NCI-H524 (cell line): ENCODE data around the gene HLCS.
A peak's percentile ranks its signal among the peaks of the same experiment; 100 is the strongest.

Experiments used
- DNase-seq, 2 experiments: peaks; one replicate each; lab custom pipeline; 2025; lab: John Stamatoyannopoulos, UW

The HLCS gene

DNA sequence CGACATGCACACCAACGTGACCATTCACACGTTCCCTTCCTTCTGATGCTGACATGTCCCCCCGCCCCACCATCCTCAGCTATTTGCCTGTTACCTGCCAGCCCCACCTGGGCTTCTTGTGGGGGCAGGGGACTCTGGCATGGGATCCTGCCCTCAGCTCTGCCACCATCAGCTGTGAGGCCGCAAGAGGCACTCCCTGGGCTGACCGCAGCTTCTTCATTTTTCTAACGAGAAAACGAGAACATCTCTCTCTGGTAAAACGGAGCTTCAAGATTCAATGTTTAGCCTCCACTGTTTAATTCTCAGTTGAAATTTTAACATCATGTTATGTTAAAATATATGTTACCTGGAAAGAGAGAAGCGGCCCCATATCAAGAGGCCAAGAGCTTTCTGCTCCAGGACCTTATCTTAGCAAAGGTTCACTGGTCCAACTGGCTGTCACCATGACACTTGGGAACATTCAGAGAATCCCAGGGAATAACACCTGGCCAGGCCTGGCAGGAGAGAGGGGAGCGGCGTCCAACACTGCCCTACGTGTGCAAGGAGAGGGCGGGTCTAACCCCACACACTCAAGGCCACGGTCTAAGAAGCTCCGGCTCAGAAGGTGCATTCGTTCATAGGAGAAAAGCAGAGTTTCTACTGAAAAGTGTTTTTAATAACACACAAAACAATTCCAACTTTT lies 51.3 kb downstream of the HLCS start:
- DNase-seq: no peak

DNA sequence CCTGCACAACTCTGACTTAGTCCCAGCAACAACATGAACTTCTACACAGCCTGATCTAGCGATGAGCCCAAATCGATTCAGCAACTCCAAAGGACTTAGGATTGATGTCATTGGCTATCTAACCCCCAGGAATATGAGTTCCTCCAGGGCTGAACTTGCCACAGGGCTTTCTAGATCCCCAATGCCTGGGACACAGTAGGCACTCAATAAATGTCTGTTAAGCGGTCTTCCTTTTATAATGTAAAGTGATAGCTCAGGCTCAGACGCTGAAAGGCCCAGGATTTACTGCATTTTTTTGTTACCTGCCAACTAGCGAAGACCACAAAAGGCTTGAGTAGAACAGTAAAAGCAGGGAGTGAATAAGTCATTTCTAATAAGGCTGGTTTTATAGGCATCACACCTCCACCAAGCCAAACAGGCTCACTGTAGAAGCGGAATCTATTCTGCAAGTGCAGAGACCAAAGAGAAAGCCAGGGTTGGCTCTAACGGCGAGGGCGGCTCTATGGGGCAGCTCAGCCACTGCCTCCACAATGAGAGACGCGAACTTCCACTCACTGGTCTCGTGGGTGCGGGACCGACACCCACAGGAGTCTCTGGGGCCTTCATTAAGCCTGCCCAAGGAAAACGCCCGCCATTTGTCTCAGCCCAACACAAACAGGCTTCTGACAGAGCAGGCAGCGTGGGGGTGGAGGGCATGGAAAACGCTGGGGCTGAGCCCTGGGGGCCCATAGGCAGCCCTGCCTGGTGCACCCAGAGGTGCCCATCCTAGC lies 52.0 kb downstream of the HLCS start:
- no peak for DNase-seq

GRCh38 chr21:36913247-36914169 lies 53.0 kb downstream of the HLCS start:
- DNase-seq: no peak

DNA sequence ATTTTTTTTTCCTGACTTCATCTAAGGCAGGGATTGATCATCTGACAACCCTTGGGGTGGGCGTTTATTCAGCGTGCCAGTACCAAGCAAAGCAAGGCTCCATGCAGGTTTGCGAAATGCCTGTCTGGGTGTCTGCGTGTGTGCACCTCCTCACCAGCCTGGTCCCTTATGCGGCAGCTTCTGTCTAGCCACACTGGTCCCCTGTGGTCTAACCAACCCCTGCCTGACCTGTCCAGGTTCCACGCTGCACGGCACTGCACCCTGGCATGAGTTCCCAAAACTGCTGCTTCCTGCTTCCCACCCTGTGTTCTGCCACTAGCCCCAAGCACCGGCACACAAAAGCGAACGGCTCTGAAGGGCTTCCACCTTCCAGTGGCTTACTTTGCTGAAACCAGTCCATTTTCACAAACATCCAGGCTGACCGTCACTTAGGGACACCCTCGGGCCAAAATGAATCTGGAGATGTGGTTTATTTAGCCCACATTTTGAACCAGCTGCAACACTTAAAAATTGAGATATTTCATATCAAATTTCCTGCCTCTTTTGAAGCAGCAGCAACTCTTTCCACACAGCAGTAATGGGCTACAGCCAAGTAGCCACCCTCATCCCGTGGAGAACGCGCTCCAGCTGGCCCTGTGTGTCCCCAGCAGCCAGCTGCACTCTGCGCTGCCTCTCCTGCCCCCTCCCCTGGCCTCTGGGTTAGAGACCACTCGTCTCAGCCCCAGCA lies 55.7 kb downstream of the HLCS start:
- DNase-seq: peak in 1 of 2 experiments; percentile 7

GRCh38 chr21:36909901-36910561 lies 56.4 kb downstream of the HLCS start:
- no peak for DNase-seq

DNA sequence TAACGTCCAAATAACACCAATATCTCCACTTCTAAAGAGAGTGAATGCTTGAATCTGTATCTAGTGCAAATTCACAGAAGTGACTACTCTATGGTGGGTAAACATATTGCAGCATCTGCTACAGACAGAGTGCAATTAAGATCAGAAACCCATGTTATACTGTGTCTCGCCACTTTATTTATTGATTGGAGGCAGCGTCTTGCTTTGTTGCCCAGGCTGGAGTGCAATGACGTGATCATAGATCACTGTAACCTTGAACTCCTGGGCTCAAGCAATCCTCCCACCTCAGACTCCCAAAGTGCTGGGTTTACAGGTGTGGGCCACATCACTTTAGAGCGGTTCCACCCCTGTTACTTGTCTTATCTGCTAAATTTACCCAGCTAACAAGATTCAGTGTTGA lies 57.0 kb downstream of the HLCS start:
- no peak for DNase-seq

GRCh38 chr21:36908260-36908908 lies 58.1 kb downstream of the HLCS start:
- DNase-seq: no peak

DNA sequence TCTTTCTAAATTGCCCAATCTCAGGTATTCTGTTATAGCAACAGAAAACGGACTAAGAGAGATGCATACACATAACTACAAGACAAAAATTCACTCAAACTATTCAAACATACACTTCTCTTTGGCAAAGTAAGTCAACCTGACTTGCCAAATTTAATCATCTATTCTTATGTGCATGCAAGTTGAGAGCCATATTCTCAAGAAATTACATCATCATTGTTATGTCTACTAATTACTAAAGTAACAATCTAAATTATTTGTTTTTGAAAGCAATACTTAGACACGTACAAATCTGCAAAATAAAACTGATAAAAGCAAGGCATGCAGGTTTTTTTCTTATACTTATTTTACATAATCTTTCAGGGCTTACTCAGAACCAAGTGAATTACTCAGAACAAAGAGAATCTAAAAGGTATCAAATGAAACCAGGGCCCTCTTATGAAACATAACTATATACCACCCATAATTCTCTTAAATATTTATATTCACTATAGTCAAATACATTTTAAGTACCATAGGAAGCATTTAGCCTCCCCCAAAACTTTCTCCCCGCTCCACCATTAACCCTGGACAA lies 62.3 kb downstream of the HLCS start:
- no peak for DNase-seq

GRCh38 chr21:36902793-36903192 lies 63.7 kb downstream of the HLCS start:
- DNase-seq: no peak

DNA sequence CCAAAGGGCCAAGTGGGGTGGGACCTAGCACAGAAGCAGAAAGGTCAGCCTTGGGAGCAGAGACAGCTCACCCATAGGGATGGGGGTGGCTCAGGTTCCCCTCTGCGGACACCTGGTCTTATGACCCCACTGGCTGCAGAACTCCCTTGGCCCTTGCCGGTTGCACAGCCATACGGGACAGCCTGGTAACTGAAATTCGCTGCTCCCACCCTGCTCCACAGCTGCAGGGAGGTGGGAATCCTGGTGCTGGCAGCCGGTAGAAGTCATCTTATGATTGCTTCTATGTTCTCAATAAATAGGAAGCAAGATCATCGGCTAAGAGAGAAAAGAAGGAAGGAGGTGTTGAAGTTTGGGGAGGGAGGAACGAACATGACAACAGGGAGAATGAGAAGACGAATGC lies 64.1 kb downstream of the HLCS start:
- no peak for DNase-seq

DNA sequence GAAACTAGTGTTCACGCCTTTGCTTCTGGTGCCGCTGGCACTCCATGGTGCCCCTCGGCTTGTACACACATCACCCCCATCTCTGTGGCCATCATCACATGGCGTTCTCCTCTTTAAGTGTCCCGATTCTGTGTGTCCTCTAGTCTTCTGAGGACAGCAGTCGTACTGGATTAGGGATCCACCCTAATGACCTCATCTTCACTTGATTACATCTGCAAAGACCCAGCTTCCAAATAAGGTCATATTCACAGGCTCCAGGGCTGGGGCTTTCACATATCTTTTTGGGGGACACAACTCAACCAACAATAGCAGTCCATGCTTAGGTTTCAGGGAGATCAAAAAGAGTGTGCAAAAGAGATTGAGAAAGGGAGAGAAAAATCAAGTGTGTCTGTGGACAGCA lies 64.9 kb downstream of the HLCS start:
- no peak for DNase-seq

GRCh38 chr21:36893581-36893980 lies 72.9 kb downstream of the HLCS start:
- no peak for DNase-seq

- DNase-seq: no peak
Measured at GRCh38 chr21:36892201-36892600, 74.3 kb downstream of the HLCS start.

GRCh38 chr21:36891692-36892091 lies 74.8 kb downstream of the HLCS start:
- DNase-seq: no peak

- DNase-seq: no peak
Measured at GRCh38 chr21:36891121-36891520, 75.3 kb downstream of the HLCS start.

GRCh38 chr21:36890086-36890485 lies 76.4 kb downstream of the HLCS start:
- no peak for DNase-seq

- DNase-seq: no peak
Measured at GRCh38 chr21:36889401-36889800, 77.1 kb downstream of the HLCS start.

DNA sequence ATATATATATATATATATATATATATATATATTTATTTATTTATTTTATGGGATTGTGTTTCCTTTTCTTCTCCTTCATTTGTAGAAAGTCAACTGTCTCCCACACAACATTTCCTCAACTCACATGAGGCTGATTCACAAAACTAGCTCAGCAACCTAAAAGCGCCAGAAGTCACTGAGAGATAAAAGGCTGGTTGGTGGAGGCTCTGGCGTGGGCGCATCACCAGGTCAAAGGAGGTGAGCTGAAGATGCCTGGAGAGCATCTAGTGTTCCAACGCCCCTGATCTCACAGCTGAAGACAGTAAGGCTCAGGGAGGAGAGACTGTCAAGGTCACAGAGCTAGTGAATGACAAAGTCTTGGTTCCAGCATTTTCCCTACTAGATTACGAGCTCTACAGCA lies 78.0 kb downstream of the HLCS start:
- DNase-seq: no peak

- no peak for DNase-seq
Measured at GRCh38 chr21:36887963-36888362, 78.5 kb downstream of the HLCS start.
